Esophagus muscularis mucosa (tissue), 4 donors: ENCODE results near the gene PERCC1. TPM values are rescaled to one million over a fixed set of nuclear protein-coding genes. Genes with fewer than 3 reads are reported as not detected.

Source experiments
- DNase-seq: peaks from one replicate; pipeline ENCODE4 v3.0.0-alpha.2; 2017; ENCODE audit errors: extremely low spot score
- H3K27ac ChIP-seq, 4 donors: fragments of 200-600 bp; sonication (generic); replicated peaks in 1 of 4; 1 replicate in 3 of 4; 2 replicates in 1 of 4; pipeline ENCODE4 v1.5.1; 2016 to 2019; ENCODE audit warnings: mild to moderate bottlenecking in 1 of 4
- H3K27me3 ChIP-seq, 4 donors: fragments of 200-600 bp; sonication (generic); one replicate each; pipeline versions ENCODE4 v1.5.1 to v1.6.0; 2016 to 2019
- H3K36me3 ChIP-seq, 4 donors: fragments of 200-600 bp; sonication (generic); one replicate each; pipeline ENCODE4 v1.5.1; 2016 to 2019
- H3K4me1 ChIP-seq, 4 donors: fragments of 200-600 bp; sonication (generic); one replicate each; pipeline ENCODE4 v1.5.1; 2016 to 2019
- H3K4me3 ChIP-seq, 4 donors: fragments of 200-600 bp; sonication (generic); 1 replicate in 2 of 4; 2 replicates in 2 of 4; pipeline ENCODE4 v1.5.1; 2016 to 2019; ENCODE audit warnings: mild to moderate bottlenecking in 4 of 4, moderate library complexity in 1 of 4
- H3K9me3 ChIP-seq, 4 donors: fragments of 200-600 bp; sonication (generic); 1 replicate in 3 of 4; 2 replicates in 1 of 4; pipeline ENCODE4 v1.5.1; 2016 to 2019
- CTCF ChIP-seq, 3 experiments: fragments of 200-600 bp in 2 of 3; fragments of 450-650 bp in 1 of 3; sonication (generic) in 2 of 3; IDR thresholded peaks; one replicate each; pipeline ENCODE4 v1.5.1; 2017 to 2019; ENCODE audit warnings: antibody characterized with exemption in 3 of 3, mild to moderate bottlenecking in 2 of 3, moderate library complexity in 1 of 3
- EP300 ChIP-seq: sonication (generic); formaldehyde crosslinking; IDR thresholded peaks from one replicate; pipeline ENCODE4 v1.6.1; 2017; ENCODE audit warnings: antibody characterized with exemption
- POLR2A ChIP-seq: fragments of 450-650 bp; IDR thresholded peaks from one replicate; pipeline ENCODE4 v1.6.1; 2017; ENCODE audit warnings: antibody characterized with exemption, moderate library complexity, mild to moderate bottlenecking, low read depth
- POLR2AphosphoS5 ChIP-seq, 2 donors: sonication (generic); formaldehyde crosslinking; IDR thresholded peaks; one replicate each; pipeline ENCODE4 v1.6.1; 2017; ENCODE audit warnings: antibody characterized with exemption in 2 of 2
- WGBS: methylation state at CpG from one replicate; pipeline ENCODE4 v1.1.5; 2018; 5-methylcytosine and 5-hydroxymethylcytosine counted together
- intact Hi-C: fragments of 100-400 bp; cut with DNase I; formaldehyde crosslinking; loops from one replicate; pipeline ENCODE4 v1.15.1; 2023
- total RNA-seq, 4 donors: library from RNA; depleted of rRNA; stranded (reverse); fragments of >200 nt; gene quantifications; one replicate each; pipeline versions ENCODE4 v1.1.0 to v1.2.1, GENCODE V29; 2016

Gene PERCC1
- total RNA-seq, 4 donors from 2014 or later, result not detected

DNA sequence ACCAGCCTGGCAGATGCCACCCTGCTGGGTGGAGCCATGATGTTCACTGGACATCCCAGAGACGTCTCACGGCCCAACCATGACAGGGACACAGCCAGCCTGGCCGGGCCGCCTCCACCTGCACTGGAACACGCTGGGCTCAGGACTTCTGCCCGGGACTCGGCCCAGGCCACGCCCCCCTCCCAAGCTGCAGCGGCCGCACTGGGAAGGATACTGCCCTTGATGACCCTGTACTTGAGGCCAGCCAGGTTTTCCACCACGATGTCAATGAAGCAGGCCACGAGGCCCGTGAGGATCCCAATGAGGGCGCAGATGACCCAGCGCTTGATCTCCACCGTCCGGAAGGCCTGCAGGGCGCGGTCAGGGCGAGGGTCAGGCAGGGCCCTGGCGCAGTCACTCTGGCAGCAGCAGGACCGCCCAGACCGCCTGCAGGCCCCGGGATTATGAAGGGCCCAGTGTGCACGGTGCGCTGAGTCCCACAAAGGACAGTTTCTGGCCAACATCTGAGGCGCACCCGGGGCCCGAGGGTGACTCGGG lies 29.8 kb downstream of the PERCC1 start:
- WGBS, result 90% methylated on average over 21 of the region's 30 CpGs
- intact Hi-C loops, result no loop called here
- no peak for DNase-seq
- H3K4me3 ChIP-seq, result no peak overlapping the region
- H3K27me3 ChIP-seq, result no peaks in the 10 kb centered on the region
- no peaks in the 10 kb centered on the region for H3K9me3 ChIP-seq
- H3K4me1 ChIP-seq, result no peaks in the 10 kb centered on the region
- TF ChIP-seq EP300, result no peak
- TF ChIP-seq CTCF (IDR thresholded peaks at IDR 0.05), result no peak
- TF ChIP-seq POLR2A, result no peak
- no peak for TF ChIP-seq POLR2AphosphoS5 (IDR thresholded peaks at IDR 0.05)
- H3K27ac ChIP-seq, result no peak overlapping the region
- H3K36me3 ChIP-seq, result peaks cover 33 to 87% (median 73%) of the 10 kb centered on the region in 4 donors

GRCh38 chr16:1461146-1461545 lies 30.3 kb downstream of the PERCC1 start:
- intact Hi-C loops, result no loop called here
- no peak overlapping the region for H3K4me3 ChIP-seq
- no peaks in the 10 kb centered on the region for H3K4me1 ChIP-seq
- TF ChIP-seq CTCF (IDR thresholded peaks at IDR 0.05) (no peak), POLR2A (no peak), EP300 (no peak), POLR2AphosphoS5 (IDR thresholded peaks at IDR 0.05) (no peak)
- H3K9me3 ChIP-seq, result no peaks in the 10 kb centered on the region
- DNase-seq, result no peak
- WGBS, result 81% methylated on average over 16 of the region's 24 CpGs
- peaks cover 28 to 86% (median 68%) of the 10 kb centered on the region in 4 donors for H3K36me3 ChIP-seq
- no peaks in the 10 kb centered on the region for H3K27me3 ChIP-seq
- no peak overlapping the region for H3K27ac ChIP-seq

DNA sequence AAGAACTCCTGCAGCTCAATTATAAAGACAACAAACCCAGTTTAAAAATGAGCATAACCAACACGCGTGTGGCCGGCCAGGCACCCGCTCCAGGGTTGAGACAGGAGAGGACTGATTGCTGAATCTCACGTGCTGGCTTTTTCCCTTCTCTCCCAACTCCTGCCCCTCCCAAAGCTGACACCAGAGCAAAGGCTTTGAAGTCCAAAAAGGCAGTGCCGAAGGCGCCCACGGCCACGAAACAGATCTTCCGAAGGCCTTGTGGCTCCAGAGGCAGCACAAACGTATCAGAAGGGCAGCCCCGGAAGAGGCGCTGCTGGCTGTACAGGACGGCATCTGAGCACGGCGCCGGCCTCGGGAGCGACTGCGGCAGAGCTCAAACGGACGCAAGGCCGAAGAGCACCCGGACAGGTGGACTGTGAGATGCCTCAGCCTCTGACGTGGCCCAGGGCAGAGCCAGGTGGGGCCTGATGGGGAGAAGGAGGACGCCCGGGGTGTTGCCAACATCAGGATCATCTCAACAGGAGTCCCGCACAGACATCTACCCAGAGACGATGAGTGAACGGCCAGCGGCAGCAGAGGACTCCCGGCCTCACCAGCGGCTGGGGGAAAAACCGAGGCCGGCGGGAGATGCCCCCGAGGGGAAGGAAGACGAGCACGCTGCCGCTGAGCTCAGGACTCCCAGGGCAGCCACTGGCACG lies 33.5 kb downstream of the PERCC1 start:
- peaks cover 17 to 55% (median 38%) of the 10 kb centered on the region in 4 donors for H3K36me3 ChIP-seq
- intact Hi-C loops, result no loop called here
- H3K27ac ChIP-seq, result no peak overlapping the region
- no peak overlapping the region for H3K4me3 ChIP-seq
- peaks cover 0 to 8% (median 2%) of the 10 kb centered on the region in 4 donors for H3K4me1 ChIP-seq
- TF ChIP-seq POLR2AphosphoS5 (IDR thresholded peaks at IDR 0.05) (no peak), EP300 (no peak), POLR2A (no peak), CTCF (IDR thresholded peaks at IDR 0.05) (no peak)
- H3K27me3 ChIP-seq, result no peaks in the 10 kb centered on the region
- DNase-seq, result no peak
- H3K9me3 ChIP-seq, result no peaks in the 10 kb centered on the region
- 92% methylated on average over 39 of the region's 41 CpGs for WGBS

DNA sequence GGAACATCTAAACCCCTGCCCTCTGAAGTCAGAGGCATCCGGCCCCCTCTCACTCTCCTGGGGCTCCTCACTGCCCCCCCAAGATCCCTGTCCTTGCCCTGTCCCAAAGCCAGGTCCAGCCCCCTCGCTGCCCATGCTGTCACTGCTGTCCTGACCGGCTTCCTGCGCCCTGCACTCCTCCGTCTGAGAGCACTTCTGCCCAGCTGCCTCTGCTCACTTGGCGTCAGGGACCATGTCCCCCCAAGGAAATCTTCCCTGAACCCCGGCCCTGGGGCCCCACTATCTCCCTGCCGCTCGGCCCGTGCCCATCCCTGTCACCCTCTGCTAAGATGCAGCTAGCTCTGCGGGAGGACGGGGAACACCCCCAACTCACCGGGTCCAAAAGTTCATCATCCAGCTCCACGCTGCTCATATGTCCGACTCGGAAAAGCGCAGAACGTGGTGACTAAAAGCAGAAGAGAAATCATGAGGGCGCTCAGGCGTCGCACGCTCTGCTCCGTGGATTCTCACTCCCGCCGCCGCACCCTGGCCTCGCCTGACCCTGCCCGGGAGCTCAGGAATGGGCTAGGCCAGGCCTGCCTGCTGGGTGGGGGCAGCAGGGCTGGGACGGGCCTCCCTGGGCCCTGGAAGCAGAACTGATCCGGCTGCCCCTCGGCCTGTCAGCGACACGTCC lies 34.2 kb downstream of the PERCC1 start:
- 86% methylated on average over 21 of the region's 33 CpGs for WGBS
- no peak overlapping the region for H3K4me3 ChIP-seq

More for the DNA sequence above, 34.2 kb downstream of the PERCC1 start:
- H3K36me3 ChIP-seq, result peaks cover 16 to 51% (median 35%) of the 10 kb centered on the region in 4 donors
- intact Hi-C loops, result no loop called here
- DNase-seq, result no peak
- H3K27ac ChIP-seq, result no peak overlapping the region
- TF ChIP-seq CTCF (IDR thresholded peaks at IDR 0.05) (no peak), POLR2AphosphoS5 (IDR thresholded peaks at IDR 0.05) (no peak), POLR2A (no peak), EP300 (no peak)
- no peaks in the 10 kb centered on the region for H3K9me3 ChIP-seq
- H3K4me1 ChIP-seq, result peaks cover 0 to 13% (median 5%) of the 10 kb centered on the region in 4 donors
- no peaks in the 10 kb centered on the region for H3K27me3 ChIP-seq
